ENCODE data around the gene NUP43. TPM values are rescaled to one million over a fixed set of nuclear protein-coding genes. Genes with fewer than 3 reads are reported as not detected.
A peak's percentile ranks its signal among the peaks of the same experiment; 100 is the strongest.

Gene NUP43
- polyA plus RNA-seq, 3 donors from 2014 or later, result 1.5 to 6.8 (median 2.9) TPM

DNA sequence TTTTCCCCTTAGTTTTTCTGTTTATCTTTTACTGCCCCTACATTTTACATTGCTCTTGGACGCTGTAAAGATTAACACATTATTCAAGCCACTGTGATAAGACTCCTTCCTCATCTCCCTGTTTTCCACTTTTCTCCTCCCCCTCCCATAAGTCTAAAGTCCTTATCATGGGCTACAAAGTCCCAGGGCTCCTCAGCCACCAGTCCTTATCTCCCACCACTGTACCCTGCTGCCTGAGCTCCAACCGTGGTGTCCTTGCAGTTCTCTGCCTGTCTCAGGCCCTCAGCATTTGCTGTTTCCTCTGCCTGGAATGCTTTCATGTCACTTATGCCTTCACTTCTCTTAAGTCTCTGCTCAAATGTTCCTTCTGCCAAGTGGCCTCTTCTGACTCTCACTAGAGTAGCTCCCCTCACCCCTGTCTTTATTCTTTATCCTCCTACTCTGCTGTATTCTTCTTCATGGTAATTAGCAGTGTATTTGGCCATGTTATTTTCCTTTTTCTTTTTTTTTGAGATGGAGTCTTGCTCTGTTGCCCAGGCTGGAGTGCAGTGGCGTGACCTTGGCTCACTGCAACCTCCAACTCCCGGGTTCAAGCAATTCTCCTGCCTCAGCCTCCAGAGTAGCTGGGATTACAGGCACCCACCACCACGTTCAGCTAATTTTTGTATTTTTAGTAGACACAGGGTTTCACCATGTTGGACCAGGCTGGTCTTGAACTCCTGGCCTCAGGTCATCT is 17.7 kb downstream of the NUP43 start:
- Mint-ChIP-seq H3K27me3 (ENCODE audit: low read depth in 3 of 3) (no peaks in the 10 kb centered on the region), H3K9me3 (no peaks in the 10 kb centered on the region), H3K4me3 (no peak overlapping the region), H3K4me1 (peaks cover 8 to 12% of the 10 kb centered on the region in 2 donors), H3K27ac (peak overlapping the region in 5 of 6 donors; percentile 25 to 83 (median 43)), H3K36me3 (peaks cover 10 to 28% (median 13%) of the 10 kb centered on the region in 3 donors)
- no peak for DNase-seq

DNA sequence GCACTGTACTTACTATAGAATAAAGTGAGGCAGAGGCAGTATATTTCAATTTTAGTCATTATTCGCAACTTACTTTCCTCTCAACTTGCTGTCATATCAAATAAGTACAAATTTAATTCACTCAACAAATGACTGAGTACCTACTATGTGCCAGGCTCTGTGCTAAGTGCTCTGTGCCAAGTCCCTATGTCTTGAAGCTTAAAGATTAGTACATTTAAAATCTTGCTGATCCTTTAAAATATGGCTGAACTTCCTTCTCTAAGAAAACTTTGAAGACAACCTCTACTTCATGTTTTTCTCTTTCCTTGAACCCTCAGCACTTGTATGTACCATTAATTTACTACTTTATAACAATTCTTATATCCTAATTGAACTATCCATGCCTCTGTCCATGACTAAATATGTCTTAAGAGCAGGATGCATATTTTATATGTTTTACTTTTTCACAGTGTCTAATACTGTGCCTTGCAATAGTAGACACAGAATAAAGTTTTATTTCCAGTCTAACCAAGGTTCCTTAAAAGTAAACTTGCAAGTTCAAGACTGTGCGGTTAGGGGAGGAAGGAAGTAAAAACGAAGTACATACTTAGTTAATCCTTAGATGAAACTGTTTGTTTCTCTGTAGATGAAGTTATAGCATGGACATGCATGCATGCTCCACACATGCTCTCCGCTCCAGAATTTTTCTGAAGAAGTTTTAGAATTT is 18.4 kb downstream of the NUP43 start:
- Mint-ChIP-seq H3K36me3 (peaks cover 10 to 28% (median 13%) of the 10 kb centered on the region in 3 donors), H3K27ac (peak overlapping the region in 2 of 6 donors; percentile 43 to 47)
- no peak for DNase-seq

DNA sequence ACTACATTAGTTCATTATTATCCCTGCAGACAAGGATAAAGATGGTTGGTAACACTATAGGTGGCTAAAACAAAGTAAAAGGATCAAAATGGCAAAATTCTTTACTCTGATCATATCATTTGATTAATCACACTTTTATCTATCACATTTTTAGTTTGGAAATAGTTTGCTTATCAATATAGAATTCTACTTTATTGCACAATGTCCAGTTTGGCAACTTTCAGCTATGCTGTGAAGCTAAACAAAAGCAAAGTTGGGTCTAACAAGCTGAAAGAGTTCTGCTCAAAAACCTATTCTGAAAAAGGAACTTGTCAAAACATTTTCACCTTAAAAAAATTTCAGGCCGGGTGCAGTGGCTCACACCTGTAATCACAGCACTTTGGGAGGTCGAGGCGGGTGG is 20.5 kb downstream of the NUP43 start:
- no peak overlapping the region for H3K4me3 Mint-ChIP-seq
- H3K27ac Mint-ChIP-seq, result no peak overlapping the region
- H3K9me3 Mint-ChIP-seq, result no peaks in the 10 kb centered on the region
- no peak for DNase-seq
- peaks cover 10 to 25% (median 13%) of the 10 kb centered on the region in 3 donors for H3K36me3 Mint-ChIP-seq
- no peaks in the 10 kb centered on the region for H3K27me3 Mint-ChIP-seq (ENCODE audit: low read depth in 3 of 3)
- H3K4me1 Mint-ChIP-seq, result peaks cover 8 to 12% of the 10 kb centered on the region in 2 donors

More for the DNA sequence above, 18.4 kb downstream of the NUP43 start:
- no peaks in the 10 kb centered on the region for H3K9me3 Mint-ChIP-seq
- H3K4me1 Mint-ChIP-seq, result peaks cover 8 to 12% of the 10 kb centered on the region in 2 donors
- H3K4me3 Mint-ChIP-seq, result no peak overlapping the region
- H3K27me3 Mint-ChIP-seq (ENCODE audit: low read depth in 3 of 3), result no peaks in the 10 kb centered on the region

DNA sequence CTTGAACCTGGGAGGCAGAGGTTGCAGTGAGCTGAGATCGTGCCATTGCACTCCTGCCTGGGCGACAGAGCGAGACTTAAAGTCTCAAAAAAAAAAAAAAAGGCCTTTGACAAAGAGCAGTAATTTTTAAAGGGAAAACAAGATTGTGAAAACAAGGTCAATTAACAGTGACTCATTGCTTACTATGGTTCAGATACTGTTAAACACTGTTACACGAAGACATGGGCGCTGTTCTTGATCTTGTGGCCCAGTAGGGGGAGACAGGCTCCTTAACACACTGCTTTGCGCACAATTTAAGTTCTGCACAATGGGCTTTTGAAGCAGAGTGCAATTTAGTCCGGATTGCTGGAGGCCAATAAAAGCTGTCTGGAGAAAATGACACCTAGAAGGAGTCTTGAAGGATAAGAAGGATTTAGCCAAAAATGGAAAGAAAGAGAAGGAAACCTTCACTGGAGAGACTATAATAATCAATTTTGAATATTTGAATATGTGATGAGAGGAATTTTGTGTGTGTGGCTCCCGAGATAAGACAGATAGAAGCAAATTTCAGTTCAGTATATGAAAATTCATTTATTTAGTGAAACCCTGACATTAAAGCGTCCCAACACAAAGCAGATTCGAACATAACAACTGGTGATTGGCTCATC is 22.4 kb downstream of the NUP43 start:
- Mint-ChIP-seq H3K36me3 (peaks cover 8 to 19% (median 10%) of the 10 kb centered on the region in 3 donors), H3K27ac (no peak overlapping the region), H3K4me1 (peaks cover 7 to 11% of the 10 kb centered on the region in 2 donors), H3K4me3 (no peak overlapping the region), H3K27me3 (ENCODE audit: low read depth in 3 of 3) (no peaks in the 10 kb centered on the region), H3K9me3 (no peaks in the 10 kb centered on the region)
- peak in 2 of 3 donors; percentile 22 for DNase-seq

DNA sequence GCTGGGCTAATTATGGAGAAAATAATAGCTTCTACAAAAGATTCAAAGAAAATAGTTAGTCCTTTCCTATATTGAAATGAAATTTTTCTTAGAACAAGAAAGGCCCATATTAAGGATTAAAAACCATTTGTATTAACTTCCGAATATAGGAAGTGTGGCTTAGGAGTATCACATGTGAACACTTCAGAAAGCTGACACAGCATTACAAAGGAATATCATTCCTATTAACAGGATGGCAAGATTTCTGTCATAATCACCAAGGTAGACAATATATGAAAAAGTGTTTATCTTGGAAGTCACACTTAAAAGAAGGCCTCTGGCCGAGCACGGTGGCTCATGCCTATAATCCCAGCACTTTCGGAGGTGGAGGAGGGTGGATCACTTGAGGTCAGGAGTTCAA is 23.1 kb downstream of the NUP43 start:
- no peaks in the 10 kb centered on the region for H3K9me3 Mint-ChIP-seq
- peak overlapping the region in 1 of 6 donors; percentile 26 for H3K27ac Mint-ChIP-seq
- H3K27me3 Mint-ChIP-seq (ENCODE audit: low read depth in 3 of 3), result peaks cover 0 to 5% (median 3%) of the 10 kb centered on the region in 3 donors
- no peak overlapping the region for H3K4me3 Mint-ChIP-seq
- DNase-seq, result no peak
- H3K36me3 Mint-ChIP-seq, result peaks cover 5 to 19% (median 8%) of the 10 kb centered on the region in 3 donors
- peaks cover 4 to 10% of the 10 kb centered on the region in 2 donors for H3K4me1 Mint-ChIP-seq

DNA sequence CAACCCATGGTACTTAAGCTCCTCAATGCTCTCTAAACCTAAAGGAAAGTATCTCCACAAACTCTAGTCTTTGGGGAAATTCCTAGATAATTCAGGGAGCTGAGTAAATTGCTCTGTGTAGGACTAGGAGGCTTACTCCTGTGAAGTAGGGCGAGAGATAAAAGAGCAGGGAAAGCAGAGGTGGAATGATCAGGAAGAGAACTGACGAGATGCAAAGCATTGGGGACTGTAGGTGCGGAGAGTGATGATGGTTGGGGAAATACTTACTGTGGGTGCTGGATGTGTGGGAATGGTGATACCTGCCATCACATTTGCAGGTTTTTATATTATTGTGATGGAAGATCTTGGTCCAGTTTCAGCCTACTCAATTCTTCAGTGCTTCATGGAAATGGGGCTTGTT is 26.8 kb downstream of the NUP43 start:
- peak overlapping the region; percentile 33 to 74 (median 58) for H3K4me3 Mint-ChIP-seq
- no peak for DNase-seq
- no peaks in the 10 kb centered on the region for H3K9me3 Mint-ChIP-seq
- H3K4me1 Mint-ChIP-seq, result peaks cover 29 to 36% of the 10 kb centered on the region in 2 donors
- H3K27ac Mint-ChIP-seq, result peak overlapping the region in 3 of 6 donors; percentile 45 to 69 (median 63)
- H3K36me3 Mint-ChIP-seq, result peaks cover 0 to 4% (median 0%) of the 10 kb centered on the region in 3 donors
- H3K27me3 Mint-ChIP-seq (ENCODE audit: low read depth in 3 of 3), result peaks cover 6 to 15% (median 8%) of the 10 kb centered on the region in 3 donors

DNA sequence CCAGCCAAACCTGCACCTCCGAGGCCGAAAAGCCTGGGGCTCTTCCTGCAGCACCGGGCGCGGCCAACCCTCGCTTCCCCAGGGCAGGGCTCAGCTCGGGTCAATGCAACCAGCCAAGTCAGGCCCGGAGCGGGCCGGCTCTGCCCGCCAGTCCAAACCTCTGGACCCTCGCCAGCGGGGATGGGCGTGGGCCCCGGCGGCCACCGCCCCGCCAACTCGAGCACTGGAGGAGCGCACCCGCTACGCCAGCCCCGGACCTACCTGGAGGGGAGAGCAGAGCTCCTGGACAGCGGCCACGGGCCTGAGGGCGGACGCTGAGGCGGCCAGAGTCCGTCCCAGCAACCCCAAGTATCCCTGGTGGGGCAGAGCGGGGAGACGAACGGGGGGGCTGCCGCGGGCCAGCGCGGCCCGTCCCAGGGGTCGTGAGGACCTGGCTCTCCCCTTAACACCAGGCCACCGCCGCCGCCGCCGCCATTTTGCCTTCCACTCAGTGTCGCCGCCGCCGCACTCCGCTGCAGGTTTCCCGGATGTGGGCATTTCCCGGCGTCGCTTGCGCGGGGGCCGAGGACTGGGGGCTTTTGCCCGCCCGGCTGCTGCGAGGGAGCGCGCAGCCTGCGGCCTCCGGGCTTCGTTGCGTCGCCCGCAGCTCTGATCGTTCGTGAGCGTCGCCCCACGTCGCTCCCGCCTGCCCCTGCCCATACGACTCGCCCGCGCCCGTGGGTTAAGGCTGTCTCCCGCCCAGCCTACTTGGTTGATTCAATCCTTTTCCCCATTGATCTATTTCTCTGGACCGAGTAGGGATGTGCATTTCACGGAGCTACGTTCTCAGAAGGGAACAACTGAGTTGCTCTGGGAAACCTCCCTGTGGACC is 28.5 kb downstream of the NUP43 start, which contains the start of gene LATS1:
Gene LATS1 (minus strand): TSS at position 514 of the 871 bp plus-strand sequence. CDS start 15,975 bp downstream, outside the sequence.
- peaks cover 35 to 48% of the 10 kb centered on the region in 2 donors for H3K4me1 Mint-ChIP-seq
- no peaks in the 10 kb centered on the region for H3K9me3 Mint-ChIP-seq
- H3K36me3 Mint-ChIP-seq, result no peaks in the 10 kb centered on the region

DNA sequence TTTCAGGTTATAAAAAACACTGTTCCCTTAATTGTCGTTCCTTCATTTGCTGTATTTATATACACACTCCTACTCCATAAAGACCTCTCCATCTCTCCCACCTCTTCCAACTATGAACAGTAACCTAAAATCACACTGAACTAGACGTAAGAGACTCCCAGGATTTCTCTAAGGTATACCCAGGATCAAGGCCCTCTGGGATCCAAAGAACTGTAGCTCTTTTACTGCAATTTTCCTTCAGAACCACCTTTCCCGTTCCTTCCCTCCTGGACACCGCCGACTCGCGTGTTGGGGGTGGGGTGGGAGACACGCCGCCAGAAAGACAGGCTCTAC is 29.1 kb downstream of the NUP43 start:
- Mint-ChIP-seq H3K4me1 (peaks cover 35 to 49% of the 10 kb centered on the region in 2 donors), H3K4me3 (peak overlapping the region; percentile 95 to 97 (median 95)), H3K27ac (peak overlapping the region; percentile 85 to 98 (median 95)), H3K9me3 (no peaks in the 10 kb centered on the region), H3K27me3 (ENCODE audit: low read depth in 3 of 3) (peaks cover 6 to 15% (median 10%) of the 10 kb centered on the region in 3 donors), H3K36me3 (no peaks in the 10 kb centered on the region)
- DNase-seq, result no peak

More for the DNA sequence above, 28.5 kb downstream of the NUP43 start, which contains the start of gene LATS1:
- peak; percentile 89 to 92 (median 89) for DNase-seq
- Mint-ChIP-seq H3K27ac (peak within 1 kb of the TSS; percentile 94 to 98 (median 96)), H3K27me3 (ENCODE audit: low read depth in 3 of 3) (peaks cover 6 to 15% (median 10%) of the 10 kb centered on the region in 3 donors), H3K4me3 (peak within 1 kb of the TSS; percentile 95 to 97 (median 95))

DNA sequence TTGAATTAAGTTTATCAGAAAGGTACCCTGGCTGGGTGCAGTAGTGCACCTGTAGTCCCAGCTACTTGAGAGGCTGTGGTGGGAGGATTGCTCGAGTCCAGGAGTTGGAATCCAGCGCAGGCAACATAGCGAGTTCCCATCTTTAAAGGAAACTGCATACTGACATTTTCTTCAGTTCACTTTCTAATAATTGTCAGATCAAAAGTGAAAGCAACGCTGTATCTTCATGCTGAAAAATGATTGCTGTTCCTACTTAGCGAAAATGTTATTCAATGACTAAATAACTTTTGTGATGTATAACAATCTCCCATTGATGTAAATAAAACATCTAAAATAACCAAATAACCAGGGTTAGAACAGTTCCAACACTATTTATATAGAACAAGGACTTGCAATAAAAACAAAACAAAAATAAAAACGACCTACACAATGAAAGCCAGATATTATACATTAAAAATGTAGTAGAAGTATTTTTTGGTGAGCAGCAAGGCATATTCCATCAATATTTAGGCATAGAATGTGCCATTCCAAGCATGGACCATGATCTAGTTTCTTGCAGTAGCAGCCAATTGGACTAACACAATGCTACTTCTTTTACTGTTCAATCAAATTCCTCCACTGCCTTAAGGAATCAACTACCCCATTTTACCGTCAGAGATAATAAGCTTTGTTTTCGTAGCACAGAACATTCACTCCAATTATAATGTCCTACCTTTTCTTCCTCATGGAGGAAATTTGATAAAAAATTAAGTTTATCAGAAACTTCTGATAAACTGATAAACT is 30.0 kb downstream of the NUP43 start:
- peak in 1 of 3 donors; percentile 8 for DNase-seq
- peaks cover 40 to 56% of the 10 kb centered on the region in 2 donors for H3K4me1 Mint-ChIP-seq

DNA sequence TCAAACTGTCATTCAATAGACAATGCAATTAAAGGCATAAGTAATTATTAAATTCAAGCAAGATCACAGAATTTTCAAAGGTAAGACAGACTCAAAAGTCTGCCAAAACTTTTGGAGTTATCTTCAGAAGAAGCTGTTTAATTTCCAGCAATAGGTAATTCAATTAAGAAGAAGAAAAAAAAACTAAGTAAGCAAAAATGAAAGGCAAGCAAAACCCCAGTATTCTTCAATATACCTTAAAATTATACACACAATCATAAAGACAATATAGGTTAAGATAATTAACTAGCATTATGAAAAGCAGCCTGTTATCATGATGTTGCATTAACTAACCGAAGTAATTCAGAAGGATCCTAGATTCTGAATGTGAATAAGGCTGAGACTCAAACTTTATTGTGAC is 31.9 kb downstream of the NUP43 start:
- Mint-ChIP-seq H3K4me1 (peaks cover 54 to 73% of the 10 kb centered on the region in 2 donors), H3K4me3 (no peak overlapping the region), H3K36me3 (no peaks in the 10 kb centered on the region), H3K27ac (no peak overlapping the region), H3K27me3 (ENCODE audit: low read depth in 3 of 3) (peaks cover 6 to 15% (median 10%) of the 10 kb centered on the region in 3 donors), H3K9me3 (no peaks in the 10 kb centered on the region)
- DNase-seq, result no peak

More for the DNA sequence above, 30.0 kb downstream of the NUP43 start:
- Mint-ChIP-seq H3K36me3 (no peaks in the 10 kb centered on the region), H3K27me3 (ENCODE audit: low read depth in 3 of 3) (peaks cover 6 to 15% (median 10%) of the 10 kb centered on the region in 3 donors), H3K9me3 (no peaks in the 10 kb centered on the region), H3K4me3 (peak overlapping the region; percentile 95 to 97 (median 95)), H3K27ac (peak overlapping the region; percentile 77 to 98 (median 92))

DNA sequence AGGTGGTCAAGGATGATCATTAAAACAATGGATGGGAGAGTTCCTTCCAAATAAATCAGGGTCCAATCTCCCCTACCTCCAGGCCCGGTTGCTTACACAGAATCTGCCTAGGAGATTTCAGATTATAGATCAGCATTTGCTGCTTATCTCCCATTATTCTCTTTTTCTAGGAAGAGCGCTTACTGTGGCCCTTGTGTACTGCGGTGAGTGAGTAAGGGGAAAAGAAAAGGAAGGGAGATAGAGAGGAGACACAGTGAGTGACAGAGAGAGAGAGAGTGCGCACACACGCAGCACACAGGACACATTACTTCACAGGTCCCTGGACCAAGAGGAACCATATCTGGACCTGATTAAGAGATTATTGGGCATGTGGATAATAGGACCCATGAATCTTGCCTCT is 34.6 kb downstream of the NUP43 start:
- no peaks in the 10 kb centered on the region for H3K9me3 Mint-ChIP-seq
- no peaks in the 10 kb centered on the region for H3K36me3 Mint-ChIP-seq
- H3K4me3 Mint-ChIP-seq, result no peak overlapping the region
- no peak for DNase-seq
- peaks cover 0 to 2% (median 0%) of the 10 kb centered on the region in 3 donors for H3K27me3 Mint-ChIP-seq (ENCODE audit: low read depth in 3 of 3)
- peak overlapping the region in 2 of 6 donors; percentile 30 to 83 for H3K27ac Mint-ChIP-seq
- H3K4me1 Mint-ChIP-seq, result peaks cover 58 to 83% of the 10 kb centered on the region in 2 donors

DNA sequence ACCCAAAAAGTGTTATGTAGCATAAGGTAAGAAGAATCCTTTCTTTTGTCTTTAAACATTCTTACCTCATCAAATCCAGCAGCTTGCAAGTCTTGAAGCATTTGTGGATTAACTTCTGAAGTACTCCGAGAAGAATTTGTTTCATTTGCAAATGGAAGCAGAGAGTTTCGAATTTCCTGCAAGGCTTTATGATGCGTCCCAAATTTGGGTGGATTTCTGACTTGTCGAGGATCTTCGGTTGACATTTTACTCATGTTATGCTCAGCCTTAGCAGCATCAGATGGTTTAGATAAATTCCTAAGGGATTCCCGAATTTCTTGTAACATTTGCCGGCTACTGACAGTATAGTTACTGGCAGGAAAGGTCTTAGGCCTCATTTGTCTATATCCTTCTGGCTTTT is 44.6 kb downstream of the NUP43 start:
- Mint-ChIP-seq H3K9me3 (no peaks in the 10 kb centered on the region), H3K27me3 (ENCODE audit: low read depth in 3 of 3) (peaks cover 0 to 2% (median 0%) of the 10 kb centered on the region in 3 donors), H3K27ac (no peak overlapping the region), H3K4me1 (peaks cover 33 to 57% of the 10 kb centered on the region in 2 donors), H3K4me3 (no peak overlapping the region), H3K36me3 (peaks cover 0 to 4% (median 0%) of the 10 kb centered on the region in 3 donors)
- no peak for DNase-seq

All from immature natural killer cell (primary cell).